Raji (cell line): ENCODE results near the gene ZNF593.

Experiments
- POLR2A ChIP-seq: IDR thresholded peaks from 2 replicates; pipeline ENCODE4 v1.6.1; 2011; ENCODE audit warnings: low read depth, low read length, control low read depth; ENCODE audit not compliant: insufficient read depth

The ZNF593 gene

GRCh38 chr1:26138974-26139558, 30.6 kb upstream of the ZNF593 start:
- TF ChIP-seq POLR2A: no peak

GRCh38 chr1:26142159-26142558, 27.5 kb upstream of the ZNF593 start:
- TF ChIP-seq POLR2A: no peak

- TF ChIP-seq POLR2A: no peak
Observed at GRCh38 chr1:26145041-26145959, 24.4 kb upstream of the ZNF593 start.

- TF ChIP-seq POLR2A: no peak
Observed at GRCh38 chr1:26145960-26146294, 23.8 kb upstream of the ZNF593 start.

- no peak for TF ChIP-seq POLR2A
Observed at GRCh38 chr1:26148887-26149286, 20.8 kb upstream of the ZNF593 start.

- no peak for TF ChIP-seq POLR2A
Observed at GRCh38 chr1:26153966-26154532, 15.7 kb upstream of the ZNF593 start.

GRCh38 chr1:26154750-26155149, 15.0 kb upstream of the ZNF593 start:
- no peak for TF ChIP-seq POLR2A

- no peak for TF ChIP-seq POLR2A
Observed at GRCh38 chr1:26155370-26156284, 14.1 kb upstream of the ZNF593 start.

GRCh38 chr1:26156285-26157038, 13.2 kb upstream of the ZNF593 start:
- TF ChIP-seq POLR2A: no peak

- no peak for TF ChIP-seq POLR2A
Observed at GRCh38 chr1:26158271-26158907, 11.3 kb upstream of the ZNF593 start.

- no peak for TF ChIP-seq POLR2A
Observed at GRCh38 chr1:26158908-26159742, 10.6 kb upstream of the ZNF593 start, which contains the start of gene FAM110D. TSS of gene FAM110D (plus strand) at chr1:26159079. CDS start at chr1:26161292, 2,213 bp downstream.

GRCh38 chr1:26159743-26160039, 10.0 kb upstream of the ZNF593 start:
- TF ChIP-seq POLR2A: no peak
